ENCODE data around the gene EFNA4.

Gene EFNA4

DNA sequence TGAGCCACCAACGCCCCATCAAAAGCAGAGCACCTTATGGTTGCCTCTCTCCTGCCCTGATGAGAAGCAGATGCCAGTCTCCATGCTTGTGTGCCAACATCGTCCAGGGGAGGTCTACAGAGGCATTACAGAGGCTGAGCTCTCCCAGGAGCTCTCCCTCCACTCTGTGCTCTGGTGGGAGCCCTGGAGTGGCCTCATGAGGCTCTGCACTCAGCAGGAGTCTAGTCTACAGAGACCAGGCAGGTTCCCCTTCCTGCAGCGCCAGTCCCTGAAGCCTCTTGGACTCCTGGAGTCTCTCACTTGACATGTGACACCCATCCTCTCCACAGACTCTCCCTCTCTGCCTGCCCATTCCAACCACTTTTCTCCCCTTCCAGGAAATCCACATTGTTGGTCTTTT, 26.5 kb upstream of the EFNA4 start:
- Histone ChIP-seq H3K79me1 (ENCODE audit: low read length) (no peaks in the 10 kb centered on the region), H2BK120ac (ENCODE audit: low read depth, low read length) (no peak overlapping the region), H3K9ac (ENCODE audit: low read length) (no peak overlapping the region), H3K27me3 (ENCODE audit: insufficient read depth, low read length, poor library complexity) (no peaks in the 10 kb centered on the region), H3K23ac (ENCODE audit: low read length) (no peak overlapping the region), H3K36me3 (ENCODE audit: control insufficient read depth, insufficient read depth, low read length) (no peaks in the 10 kb centered on the region), H3K79me2 (ENCODE audit: control insufficient read depth, insufficient read depth, low read length) (no peaks in the 10 kb centered on the region), H3K4me2 (ENCODE audit: low read length) (no peak overlapping the region), H2AK5ac (ENCODE audit: low read length) (no peak overlapping the region), H3K4me3 (ENCODE audit: low read length) (no peak overlapping the region), H3K18ac (ENCODE audit: low read length) (no peak overlapping the region), H3K4ac (ENCODE audit: low read depth, low read length) (no peak overlapping the region), H3K27ac (ENCODE audit: low read depth, low read length) (no peak overlapping the region), H4K8ac (ENCODE audit: low read depth, low read length) (no peak overlapping the region), H3K4me1 (ENCODE audit: control insufficient read depth, low read depth, low read length) (no peaks in the 10 kb centered on the region), H3K56ac (ENCODE audit: low read length) (no peak overlapping the region), H2BK5ac (ENCODE audit: low read length) (no peak overlapping the region), H2BK15ac (replicated peaks; ENCODE audit: low read depth) (no peak overlapping the region), H4K5ac (ENCODE audit: low read length) (no peak overlapping the region)
- no CpG with 5 or more reads among the region's 3 CpGs for WGBS (ENCODE audit: extremely low coverage, insufficient coverage, low lambda C conversion rate)
- DNase-seq: no peak

DNA sequence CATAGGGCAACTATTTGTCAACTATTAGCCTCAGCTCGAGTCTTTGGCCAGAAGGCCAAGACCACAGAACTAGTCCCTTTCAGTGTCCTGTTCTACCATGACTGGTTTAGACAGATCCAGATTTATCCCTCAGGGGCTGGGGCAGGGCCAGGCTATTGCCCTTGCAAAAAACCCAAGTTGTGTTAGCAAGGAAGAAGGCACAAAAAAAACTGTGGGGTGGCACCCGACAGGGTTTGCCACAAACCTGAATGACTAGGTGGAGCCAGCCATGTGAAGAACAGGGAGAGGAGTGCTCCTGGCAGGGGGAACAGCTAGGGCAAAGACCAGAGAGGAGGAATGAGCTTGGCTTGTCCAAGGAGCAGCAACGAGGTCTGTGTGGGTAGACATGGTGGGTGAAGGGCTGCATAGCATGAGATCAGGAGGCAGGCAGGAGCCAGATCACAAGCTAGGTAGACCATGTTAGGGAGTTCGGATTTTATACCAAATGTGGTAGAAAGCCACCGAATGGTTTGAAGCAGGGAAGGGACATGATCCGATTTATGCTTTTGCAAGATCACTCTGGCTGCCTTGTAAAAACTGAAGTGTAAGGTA, 25.6 kb upstream of the EFNA4 start:
- Histone ChIP-seq H3K23ac (ENCODE audit: low read length) (no peak overlapping the region), H2AK5ac (ENCODE audit: low read length) (no peak overlapping the region), H3K9ac (ENCODE audit: low read length) (no peak overlapping the region), H4K5ac (ENCODE audit: low read length) (no peak overlapping the region), H3K56ac (ENCODE audit: low read length) (no peak overlapping the region), H3K27ac (ENCODE audit: low read depth, low read length) (no peak overlapping the region), H3K4me3 (ENCODE audit: low read length) (no peak overlapping the region), H3K79me2 (ENCODE audit: control insufficient read depth, insufficient read depth, low read length) (no peaks in the 10 kb centered on the region), H3K36me3 (ENCODE audit: control insufficient read depth, insufficient read depth, low read length) (no peaks in the 10 kb centered on the region), H3K27me3 (ENCODE audit: insufficient read depth, low read length, poor library complexity) (no peaks in the 10 kb centered on the region), H2BK5ac (ENCODE audit: low read length) (no peak overlapping the region), H2BK120ac (ENCODE audit: low read depth, low read length) (no peak overlapping the region), H4K8ac (ENCODE audit: low read depth, low read length) (no peak overlapping the region), H2BK15ac (replicated peaks; ENCODE audit: low read depth) (no peak overlapping the region), H3K18ac (ENCODE audit: low read length) (no peak overlapping the region), H3K4me2 (ENCODE audit: low read length) (no peak overlapping the region), H3K4ac (ENCODE audit: low read depth, low read length) (no peak overlapping the region), H3K4me1 (ENCODE audit: control insufficient read depth, low read depth, low read length) (no peaks in the 10 kb centered on the region), H3K79me1 (ENCODE audit: low read length) (no peaks in the 10 kb centered on the region)
- WGBS (ENCODE audit: extremely low coverage, insufficient coverage, low lambda C conversion rate): no CpG with 5 or more reads among the region's 6 CpGs
- no peak for DNase-seq

GRCh38 chr1:155038602-155039307, 24.8 kb upstream of the EFNA4 start:
- no peaks in the 10 kb centered on the region for H3K4me1 ChIP-seq (ENCODE audit: control insufficient read depth, low read depth, low read length)
- H3K4me3 ChIP-seq (ENCODE audit: low read length): no peak overlapping the region
- no peak for DNase-seq
- H3K4me2 ChIP-seq (ENCODE audit: low read length): no peak overlapping the region
- H3K9ac ChIP-seq (ENCODE audit: low read length): no peak overlapping the region
- no peaks in the 10 kb centered on the region for H3K36me3 ChIP-seq (ENCODE audit: control insufficient read depth, insufficient read depth, low read length)
- H2BK15ac ChIP-seq (replicated peaks; ENCODE audit: low read depth): no peak overlapping the region
- H3K56ac ChIP-seq (ENCODE audit: low read length): no peak overlapping the region
- WGBS (ENCODE audit: extremely low coverage, insufficient coverage, low lambda C conversion rate): no CpG with 5 or more reads among the region's 8 CpGs
- no peak overlapping the region for H2BK120ac ChIP-seq (ENCODE audit: low read depth, low read length)
- H3K4ac ChIP-seq (ENCODE audit: low read depth, low read length): no peak overlapping the region
- H3K27me3 ChIP-seq (ENCODE audit: insufficient read depth, low read length, poor library complexity): no peaks in the 10 kb centered on the region
- no peak overlapping the region for H4K5ac ChIP-seq (ENCODE audit: low read length)
- no peak overlapping the region for H2BK5ac ChIP-seq (ENCODE audit: low read length)
- H3K18ac ChIP-seq (ENCODE audit: low read length): no peak overlapping the region
- H3K27ac ChIP-seq (ENCODE audit: low read depth, low read length): no peak overlapping the region
- H3K23ac ChIP-seq (ENCODE audit: low read length): no peak overlapping the region
- no peaks in the 10 kb centered on the region for H3K79me1 ChIP-seq (ENCODE audit: low read length)
- no peak overlapping the region for H4K8ac ChIP-seq (ENCODE audit: low read depth, low read length)
- no peak overlapping the region for H2AK5ac ChIP-seq (ENCODE audit: low read length)
- no peaks in the 10 kb centered on the region for H3K79me2 ChIP-seq (ENCODE audit: control insufficient read depth, insufficient read depth, low read length)

DNA sequence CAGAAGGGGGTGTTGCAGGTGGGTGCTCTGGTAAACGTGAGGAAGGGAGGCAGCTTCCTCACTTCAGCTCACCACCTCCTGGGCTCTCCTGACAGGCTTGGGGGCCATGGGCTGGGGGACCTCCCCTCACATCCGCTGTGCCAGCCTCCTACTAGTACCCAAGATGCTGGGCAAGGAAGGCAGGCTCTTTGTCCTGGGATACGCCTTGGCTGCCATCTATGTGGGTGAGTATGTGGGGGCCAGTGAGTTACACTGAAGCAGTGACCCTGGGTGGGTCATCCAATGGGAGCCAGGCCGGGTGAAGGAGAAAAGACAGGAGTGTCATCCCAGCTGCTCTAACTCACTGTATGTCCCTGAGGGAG, 24.3 kb upstream of the EFNA4 start:
- no peak overlapping the region for H3K9ac ChIP-seq (ENCODE audit: low read length)
- no peak for DNase-seq
- H3K27ac ChIP-seq (ENCODE audit: low read depth, low read length): no peak overlapping the region
- H2AK5ac ChIP-seq (ENCODE audit: low read length): no peak overlapping the region
- no peak overlapping the region for H2BK15ac ChIP-seq (replicated peaks; ENCODE audit: low read depth)
- no peaks in the 10 kb centered on the region for H3K27me3 ChIP-seq (ENCODE audit: insufficient read depth, low read length, poor library complexity)
- H3K56ac ChIP-seq (ENCODE audit: low read length): no peak overlapping the region
- no peak overlapping the region for H3K23ac ChIP-seq (ENCODE audit: low read length)
- H3K4me3 ChIP-seq (ENCODE audit: low read length): no peak overlapping the region
- WGBS (ENCODE audit: extremely low coverage, insufficient coverage, low lambda C conversion rate): no CpG with 5 or more reads among the region's 4 CpGs
- no peak overlapping the region for H4K5ac ChIP-seq (ENCODE audit: low read length)
- H3K36me3 ChIP-seq (ENCODE audit: control insufficient read depth, insufficient read depth, low read length): no peaks in the 10 kb centered on the region
- no peak overlapping the region for H4K8ac ChIP-seq (ENCODE audit: low read depth, low read length)
- H3K79me2 ChIP-seq (ENCODE audit: control insufficient read depth, insufficient read depth, low read length): no peaks in the 10 kb centered on the region
- no peak overlapping the region for H3K18ac ChIP-seq (ENCODE audit: low read length)
- H3K79me1 ChIP-seq (ENCODE audit: low read length): no peaks in the 10 kb centered on the region
- H3K4me2 ChIP-seq (ENCODE audit: low read length): no peak overlapping the region
- no peak overlapping the region for H2BK120ac ChIP-seq (ENCODE audit: low read depth, low read length)
- H3K4me1 ChIP-seq (ENCODE audit: control insufficient read depth, low read depth, low read length): no peaks in the 10 kb centered on the region
- no peak overlapping the region for H3K4ac ChIP-seq (ENCODE audit: low read depth, low read length)
- no peak overlapping the region for H2BK5ac ChIP-seq (ENCODE audit: low read length)

DNA sequence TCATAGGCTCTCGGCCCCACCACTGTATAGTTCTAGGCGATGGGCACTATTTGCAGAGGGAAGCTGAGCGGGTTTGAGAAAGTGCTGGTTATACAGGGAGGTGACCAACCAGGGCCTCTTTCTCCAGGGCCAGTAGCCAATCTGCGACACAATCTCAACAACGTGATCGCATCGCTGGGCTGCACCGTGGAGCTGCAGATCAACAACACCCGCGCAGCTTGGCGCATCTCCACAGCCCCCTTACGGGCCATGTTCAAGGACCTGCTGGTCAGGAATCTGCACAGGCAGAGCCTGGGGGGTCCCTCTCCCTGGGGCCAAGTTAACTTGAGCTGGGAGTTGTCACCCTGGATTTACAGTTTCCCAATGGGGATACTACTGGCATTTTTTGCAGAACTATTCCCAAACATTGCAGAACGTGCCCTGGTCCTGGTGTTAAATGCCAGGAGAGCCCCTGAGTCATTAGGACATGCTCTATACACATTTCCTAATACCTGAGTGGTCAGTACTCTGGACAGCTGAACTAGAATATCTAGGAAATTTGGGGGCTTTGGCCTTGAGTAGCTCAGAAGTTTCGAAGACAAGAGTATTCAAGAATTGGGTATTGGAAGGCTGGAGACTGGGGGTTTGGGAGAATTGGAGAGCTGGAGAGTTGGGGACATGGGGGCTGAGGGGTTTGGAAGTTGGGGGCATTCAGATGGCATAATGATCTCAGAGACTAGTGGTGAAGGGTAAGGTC, 23.0 kb upstream of the EFNA4 start:
- Histone ChIP-seq H3K9ac (ENCODE audit: low read length) (no peak overlapping the region), H2BK120ac (ENCODE audit: low read depth, low read length) (no peak overlapping the region), H3K18ac (ENCODE audit: low read length) (no peak overlapping the region), H3K4me1 (ENCODE audit: control insufficient read depth, low read depth, low read length) (peaks cover 2% of the 10 kb centered on the region), H3K79me2 (ENCODE audit: control insufficient read depth, insufficient read depth, low read length) (no peaks in the 10 kb centered on the region), H2BK5ac (ENCODE audit: low read length) (no peak overlapping the region), H2AK5ac (ENCODE audit: low read length) (no peak overlapping the region), H3K4me2 (ENCODE audit: low read length) (no peak overlapping the region), H3K79me1 (ENCODE audit: low read length) (no peaks in the 10 kb centered on the region), H3K4ac (ENCODE audit: low read depth, low read length) (no peak overlapping the region), H3K56ac (ENCODE audit: low read length) (no peak overlapping the region), H3K23ac (ENCODE audit: low read length) (no peak overlapping the region), H2BK15ac (replicated peaks; ENCODE audit: low read depth) (no peak overlapping the region), H3K4me3 (ENCODE audit: low read length) (no peak overlapping the region), H4K5ac (ENCODE audit: low read length) (no peak overlapping the region), H4K8ac (ENCODE audit: low read depth, low read length) (no peak overlapping the region), H3K27ac (ENCODE audit: low read depth, low read length) (no peak overlapping the region), H3K27me3 (ENCODE audit: insufficient read depth, low read length, poor library complexity) (no peaks in the 10 kb centered on the region), H3K36me3 (ENCODE audit: control insufficient read depth, insufficient read depth, low read length) (no peaks in the 10 kb centered on the region)
- no peak for DNase-seq
- no CpG with 5 or more reads among the region's 14 CpGs for WGBS (ENCODE audit: extremely low coverage, insufficient coverage, low lambda C conversion rate)

Measured in mesendoderm (in vitro differentiated cells).